Neural cell (in vitro differentiated cells): Measurements from ENCODE around the gene SLC9A2. TPM values are rescaled to one million over a fixed set of nuclear protein-coding genes. Genes with fewer than 3 reads are reported as not detected.

ENCODE experiments used
- H2AFZ ChIP-seq: fragments of 200-600, 300-800 bp; sonication (generic), shearing (Covaris generic); 2 replicates; pipeline ENCODE4 v1.6.0; 2014; ENCODE audit warnings: low read depth, mild to moderate bottlenecking, antibody characterized with exemption, low read length, moderate library complexity
- H3F3A ChIP-seq: fragments of 200-600 bp; shearing (Covaris generic); 2 replicates; pipeline ENCODE4 v1.6.1; 2016; ENCODE audit warnings: mild to moderate bottlenecking, moderate library complexity, mixed read lengths, antibody characterized with exemption, low read length; ENCODE audit not compliant: insufficient read depth, poor library complexity, severe bottlenecking
- H3K27ac ChIP-seq: fragments of 200-600, 300-800 bp; sonication (generic), shearing (Covaris generic); 2 replicates; pipeline ENCODE4 v1.5.1; 2014; ENCODE audit warnings: mild to moderate bottlenecking, low read length, moderate library complexity
- H3K27me3 ChIP-seq: fragments of 300-800, 200-600 bp; sonication (generic), shearing (Covaris generic); 2 replicates; pipeline ENCODE4 v1.6.0; 2014; ENCODE audit warnings: mild to moderate bottlenecking, low read depth, low read length, moderate library complexity; ENCODE audit not compliant: insufficient read depth
- H3K36me3 ChIP-seq: fragments of 300-800, 200-600 bp; sonication (generic), shearing (Covaris generic); 2 replicates; pipeline ENCODE4 v1.5.1; 2014; ENCODE audit warnings: mild to moderate bottlenecking, antibody characterized with exemption, low read length, moderate library complexity; ENCODE audit not compliant: insufficient read depth
- H3K4me2 ChIP-seq: fragments of 300-800, 200-600 bp; sonication (generic), shearing (Covaris generic); 2 replicates; pipeline ENCODE4 v1.6.0; 2014; ENCODE audit warnings: mild to moderate bottlenecking, low read length
- H3K4me3 ChIP-seq: fragments of 300-800, 200-600 bp; sonication (generic), shearing (Covaris generic); 2 replicates; pipeline ENCODE4 v1.5.1; 2014; ENCODE audit warnings: mild to moderate bottlenecking, low read length, moderate library complexity
- H3K79me2 ChIP-seq: fragments of 200-600 bp; shearing (Covaris generic); replicated peaks from 2 replicates; pipeline ENCODE4 v1.6.0; 2014; ENCODE audit warnings: mild to moderate bottlenecking, low read length, moderate library complexity; ENCODE audit not compliant: insufficient read depth
- H3K9ac ChIP-seq: fragments of 300-800, 200-600 bp; sonication (generic), shearing (Covaris generic); 2 replicates; pipeline ENCODE4 v1.6.1; 2016; ENCODE audit warnings: mild to moderate bottlenecking, low read length, mixed read lengths
- H3K9me2 ChIP-seq: fragments of 200-600 bp; shearing (Covaris generic); 2 replicates; pipeline ENCODE4 v1.6.1; 2016; ENCODE audit warnings: mild to moderate bottlenecking, low read length, mixed read lengths; ENCODE audit not compliant: insufficient read depth
- H3K9me3 ChIP-seq: fragments of 200-600, 300-800 bp; sonication (generic), shearing (Covaris generic); 2 replicates; pipeline ENCODE4 v1.6.1; 2016; ENCODE audit warnings: mild to moderate bottlenecking, mixed run types, low read length, moderate library complexity, mixed read lengths
- H4K20me1 ChIP-seq: fragments of 200-600 bp; shearing (Covaris generic); 2 replicates; pipeline ENCODE4 v1.6.1; 2016; ENCODE audit warnings: mild to moderate bottlenecking, mixed run types; ENCODE audit not compliant: insufficient read depth
- EP300 ChIP-seq: fragments of 450-650 bp; conservative IDR thresholded peaks from 2 replicates; pipeline ENCODE4 v1.6.1; 2014; ENCODE audit warnings: antibody characterized with exemption, mild to moderate bottlenecking, moderate library complexity; ENCODE audit not compliant: poor library complexity, severe bottlenecking
- EZH2 ChIP-seq: fragments of 200-600, 300-800 bp; shearing (Covaris generic), sonication (generic); IDR thresholded peaks from 2 replicates; pipeline ENCODE4 v1.6.1; 2014; ENCODE audit warnings: antibody characterized with exemption, low read length, borderline replicate concordance, mild to moderate bottlenecking; ENCODE audit not compliant: insufficient read depth, poor library complexity, severe bottlenecking
- MXI1 ChIP-seq: fragments of 450-650 bp; conservative IDR thresholded peaks from 2 replicates; pipeline ENCODE4 v1.6.1; 2014; ENCODE audit warnings: antibody characterized with exemption, mild to moderate bottlenecking; ENCODE audit not compliant: poor library complexity, severe bottlenecking
- POLR2AphosphoS5 ChIP-seq: IDR thresholded peaks from 2 replicates; pipeline ENCODE4 v1.6.1; 2012
- RAD21 ChIP-seq: fragments of 450-650 bp; conservative IDR thresholded peaks from 2 replicates; pipeline ENCODE4 v1.6.1; 2014; ENCODE audit warnings: antibody characterized with exemption, mild to moderate bottlenecking, moderate library complexity
- SMC3 ChIP-seq: fragments of 450-650 bp; conservative IDR thresholded peaks from 2 replicates; pipeline ENCODE4 v1.6.1; 2014; ENCODE audit warnings: antibody characterized with exemption, mild to moderate bottlenecking, moderate library complexity; ENCODE audit not compliant: poor library complexity
- TAF1 ChIP-seq: IDR thresholded peaks from 2 replicates; pipeline ENCODE4 v1.6.1; 2012; ENCODE audit warnings: low read depth
- polyA plus RNA-seq: library from polyadenylated mRNA; depleted of rRNA; stranded (reverse); fragments of >200 nt; gene quantifications from 2 replicates; pipeline ENCODE4 v1.2.3, GENCODE V29; 2014
- TF ChIP-seq, protein P1 (sequence below): fragments of 450-650 bp; IDR thresholded peaks from 2 replicates; pipeline ENCODE4 v1.5.1; 2014; ENCODE audit warnings: antibody characterized with exemption, mild to moderate bottlenecking, moderate library complexity; ENCODE audit not compliant: poor library complexity, severe bottlenecking
- TF ChIP-seq, protein P2 (sequence below): IDR thresholded peaks from 2 replicates; pipeline ENCODE4 v1.6.1; 2012; ENCODE audit warnings: borderline replicate concordance

The SLC9A2 gene
- polyA plus RNA-seq, 1 donor from 2014 or later: 0.09 TPM

DNA sequence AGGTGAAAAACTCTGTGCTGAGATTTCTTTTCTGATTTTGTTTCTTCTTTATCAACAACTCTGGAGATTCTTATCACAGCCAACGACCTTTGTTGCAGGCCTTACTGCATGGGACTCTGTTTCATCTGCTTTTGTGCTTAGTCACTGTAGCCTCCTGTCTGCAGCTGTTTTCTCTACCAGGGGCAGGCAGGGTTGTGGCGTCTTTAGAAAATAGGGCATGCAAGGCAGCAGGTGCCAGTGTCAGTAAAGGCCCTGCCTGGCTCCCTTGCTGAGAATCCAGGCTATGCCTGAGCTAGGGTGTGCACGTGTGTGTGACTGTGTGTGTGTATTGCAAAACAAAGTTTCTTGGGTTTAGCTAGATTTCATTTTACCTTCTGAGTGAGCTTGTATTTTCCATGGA lies 14.6 kb upstream of the SLC9A2 start:
- Histone ChIP-seq H3K9me2 (no peaks in the 10 kb centered on the region), H3K4me3 (no peak overlapping the region), H3K79me2 (no peaks in the 10 kb centered on the region), H3K4me2 (no peak overlapping the region), H3K9ac (no peak overlapping the region), H2AFZ (no peak overlapping the region), H3K27ac (no peak overlapping the region), H3K9me3 (no peaks in the 10 kb centered on the region), H3F3A (no peaks in the 10 kb centered on the region), H3K27me3 (no peaks in the 10 kb centered on the region), H4K20me1 (no peaks in the 10 kb centered on the region), H3K36me3 (no peaks in the 10 kb centered on the region)
- TF ChIP-seq MXI1 (no peak), RAD21 (no peak), EP300 (no peak), EZH2 (no peak), POLR2AphosphoS5 (no peak)

- Histone ChIP-seq H3K27ac (no peak overlapping the region), H3K9me3 (no peaks in the 10 kb centered on the region), H2AFZ (no peak overlapping the region), H3K9ac (no peak overlapping the region), H3F3A (no peaks in the 10 kb centered on the region), H3K36me3 (no peaks in the 10 kb centered on the region), H4K20me1 (no peaks in the 10 kb centered on the region), H3K4me3 (no peak overlapping the region), H3K27me3 (no peaks in the 10 kb centered on the region), H3K4me2 (no peak overlapping the region), H3K79me2 (no peaks in the 10 kb centered on the region), H3K9me2 (no peaks in the 10 kb centered on the region)
- TF ChIP-seq TAF1 (no peak), MXI1 (no peak), EP300 (no peak)
Measured at GRCh38 chr2:102606353-102606752, 13.0 kb upstream of the SLC9A2 start.

GRCh38 chr2:102615620-102616436 lies 3.5 kb upstream of the SLC9A2 start:
- Histone ChIP-seq H3K4me2 (no peak overlapping the region), H3K9me3 (no peaks in the 10 kb centered on the region), H3K79me2 (no peaks in the 10 kb centered on the region), H3K27ac (no peak overlapping the region), H2AFZ (no peak overlapping the region), H3K27me3 (peaks cover 43% of the 10 kb centered on the region), H3F3A (no peaks in the 10 kb centered on the region), H3K36me3 (no peaks in the 10 kb centered on the region), H3K4me3 (no peak overlapping the region), H4K20me1 (no peaks in the 10 kb centered on the region), H3K9me2 (no peaks in the 10 kb centered on the region), H3K9ac (no peak overlapping the region)
- no peak for TF ChIP-seq TAF1
- peak; percentile 80 for TF ChIP-seq RAD21
- no peak for TF ChIP-seq MXI1
- TF ChIP-seq, protein P1, sequence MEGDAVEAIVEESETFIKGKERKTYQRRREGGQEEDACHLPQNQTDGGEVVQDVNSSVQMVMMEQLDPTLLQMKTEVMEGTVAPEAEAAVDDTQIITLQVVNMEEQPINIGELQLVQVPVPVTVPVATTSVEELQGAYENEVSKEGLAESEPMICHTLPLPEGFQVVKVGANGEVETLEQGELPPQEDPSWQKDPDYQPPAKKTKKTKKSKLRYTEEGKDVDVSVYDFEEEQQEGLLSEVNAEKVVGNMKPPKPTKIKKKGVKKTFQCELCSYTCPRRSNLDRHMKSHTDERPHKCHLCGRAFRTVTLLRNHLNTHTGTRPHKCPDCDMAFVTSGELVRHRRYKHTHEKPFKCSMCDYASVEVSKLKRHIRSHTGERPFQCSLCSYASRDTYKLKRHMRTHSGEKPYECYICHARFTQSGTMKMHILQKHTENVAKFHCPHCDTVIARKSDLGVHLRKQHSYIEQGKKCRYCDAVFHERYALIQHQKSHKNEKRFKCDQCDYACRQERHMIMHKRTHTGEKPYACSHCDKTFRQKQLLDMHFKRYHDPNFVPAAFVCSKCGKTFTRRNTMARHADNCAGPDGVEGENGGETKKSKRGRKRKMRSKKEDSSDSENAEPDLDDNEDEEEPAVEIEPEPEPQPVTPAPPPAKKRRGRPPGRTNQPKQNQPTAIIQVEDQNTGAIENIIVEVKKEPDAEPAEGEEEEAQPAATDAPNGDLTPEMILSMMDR: peak; percentile 84
- no peak for TF ChIP-seq EZH2
- peak; percentile 80 for TF ChIP-seq SMC3
- no peak for TF ChIP-seq EP300
- TF ChIP-seq, protein P2, sequence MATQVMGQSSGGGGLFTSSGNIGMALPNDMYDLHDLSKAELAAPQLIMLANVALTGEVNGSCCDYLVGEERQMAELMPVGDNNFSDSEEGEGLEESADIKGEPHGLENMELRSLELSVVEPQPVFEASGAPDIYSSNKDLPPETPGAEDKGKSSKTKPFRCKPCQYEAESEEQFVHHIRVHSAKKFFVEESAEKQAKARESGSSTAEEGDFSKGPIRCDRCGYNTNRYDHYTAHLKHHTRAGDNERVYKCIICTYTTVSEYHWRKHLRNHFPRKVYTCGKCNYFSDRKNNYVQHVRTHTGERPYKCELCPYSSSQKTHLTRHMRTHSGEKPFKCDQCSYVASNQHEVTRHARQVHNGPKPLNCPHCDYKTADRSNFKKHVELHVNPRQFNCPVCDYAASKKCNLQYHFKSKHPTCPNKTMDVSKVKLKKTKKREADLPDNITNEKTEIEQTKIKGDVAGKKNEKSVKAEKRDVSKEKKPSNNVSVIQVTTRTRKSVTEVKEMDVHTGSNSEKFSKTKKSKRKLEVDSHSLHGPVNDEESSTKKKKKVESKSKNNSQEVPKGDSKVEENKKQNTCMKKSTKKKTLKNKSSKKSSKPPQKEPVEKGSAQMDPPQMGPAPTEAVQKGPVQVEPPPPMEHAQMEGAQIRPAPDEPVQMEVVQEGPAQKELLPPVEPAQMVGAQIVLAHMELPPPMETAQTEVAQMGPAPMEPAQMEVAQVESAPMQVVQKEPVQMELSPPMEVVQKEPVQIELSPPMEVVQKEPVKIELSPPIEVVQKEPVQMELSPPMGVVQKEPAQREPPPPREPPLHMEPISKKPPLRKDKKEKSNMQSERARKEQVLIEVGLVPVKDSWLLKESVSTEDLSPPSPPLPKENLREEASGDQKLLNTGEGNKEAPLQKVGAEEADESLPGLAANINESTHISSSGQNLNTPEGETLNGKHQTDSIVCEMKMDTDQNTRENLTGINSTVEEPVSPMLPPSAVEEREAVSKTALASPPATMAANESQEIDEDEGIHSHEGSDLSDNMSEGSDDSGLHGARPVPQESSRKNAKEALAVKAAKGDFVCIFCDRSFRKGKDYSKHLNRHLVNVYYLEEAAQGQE: no peak
- no peak for TF ChIP-seq POLR2AphosphoS5
